Measurements from ENCODE around the gene DIP2B. TPM values are rescaled to one million over a fixed set of nuclear protein-coding genes. Genes with fewer than 3 reads are reported as not detected.

DIP2B gene
- total RNA-seq, 1 experiment from 2014 or later, result 20.0 TPM

DNA sequence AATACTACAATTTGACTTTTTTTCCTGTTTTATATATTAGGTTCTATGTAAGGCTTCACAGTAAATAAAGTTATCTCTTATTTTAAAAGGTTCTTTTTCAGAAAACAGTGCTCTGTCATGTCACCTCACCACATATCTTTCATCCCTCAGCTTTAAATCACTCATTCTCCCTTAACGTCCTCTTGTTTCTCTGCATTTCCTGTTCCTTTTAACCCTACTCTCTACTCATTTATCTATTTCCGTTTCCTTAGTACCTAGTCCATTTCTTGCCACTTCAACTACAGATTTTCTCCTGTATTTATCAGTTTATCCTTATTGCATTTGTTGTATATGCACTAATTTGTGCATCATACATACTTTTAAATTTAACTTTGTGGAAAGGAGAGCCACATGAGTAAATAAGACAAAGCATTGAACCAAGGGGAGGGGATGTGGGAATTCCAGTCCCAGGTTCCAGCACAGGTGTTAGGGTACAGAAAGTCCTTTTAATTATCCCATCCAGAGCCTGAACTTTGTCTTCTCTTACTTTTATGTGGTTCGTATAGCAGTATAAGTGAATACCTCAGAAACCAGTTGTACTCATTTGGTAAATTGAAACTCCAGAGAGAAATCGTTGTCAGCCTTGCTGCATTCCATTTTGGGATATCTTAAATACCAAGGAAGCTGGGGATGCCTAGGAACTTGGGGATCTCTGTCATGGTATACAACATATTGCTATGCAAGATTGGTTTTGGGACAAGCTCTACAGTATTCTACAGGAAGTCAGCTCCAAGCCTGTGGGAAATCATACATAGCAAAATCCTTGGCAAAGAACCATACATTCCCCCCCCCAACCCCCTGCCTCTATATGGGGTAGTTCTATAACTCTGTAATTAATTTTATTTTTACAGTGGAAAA is 120.5 kb downstream of the DIP2B start:
- no peaks in the 10 kb centered on the region for H3K27me3 Mint-ChIP-seq (ENCODE audit: low read depth)
- no peaks in the 10 kb centered on the region for H3K27me3 ChIP-seq (ENCODE audit: insufficient read depth, low read length)
- no peak overlapping the region for H2BK5ac ChIP-seq (ENCODE audit: insufficient read length, low read length)
- H3K27ac ChIP-seq (ENCODE audit: insufficient read length, low read depth, low read length), result peak overlapping the region; percentile 13
- TF ChIP-seq, protein P1, sequence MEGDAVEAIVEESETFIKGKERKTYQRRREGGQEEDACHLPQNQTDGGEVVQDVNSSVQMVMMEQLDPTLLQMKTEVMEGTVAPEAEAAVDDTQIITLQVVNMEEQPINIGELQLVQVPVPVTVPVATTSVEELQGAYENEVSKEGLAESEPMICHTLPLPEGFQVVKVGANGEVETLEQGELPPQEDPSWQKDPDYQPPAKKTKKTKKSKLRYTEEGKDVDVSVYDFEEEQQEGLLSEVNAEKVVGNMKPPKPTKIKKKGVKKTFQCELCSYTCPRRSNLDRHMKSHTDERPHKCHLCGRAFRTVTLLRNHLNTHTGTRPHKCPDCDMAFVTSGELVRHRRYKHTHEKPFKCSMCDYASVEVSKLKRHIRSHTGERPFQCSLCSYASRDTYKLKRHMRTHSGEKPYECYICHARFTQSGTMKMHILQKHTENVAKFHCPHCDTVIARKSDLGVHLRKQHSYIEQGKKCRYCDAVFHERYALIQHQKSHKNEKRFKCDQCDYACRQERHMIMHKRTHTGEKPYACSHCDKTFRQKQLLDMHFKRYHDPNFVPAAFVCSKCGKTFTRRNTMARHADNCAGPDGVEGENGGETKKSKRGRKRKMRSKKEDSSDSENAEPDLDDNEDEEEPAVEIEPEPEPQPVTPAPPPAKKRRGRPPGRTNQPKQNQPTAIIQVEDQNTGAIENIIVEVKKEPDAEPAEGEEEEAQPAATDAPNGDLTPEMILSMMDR (conservative IDR thresholded peaks at IDR 0.05), result no peak
- no peak overlapping the region for H3K23ac ChIP-seq (ENCODE audit: insufficient read length, low read depth, low read length)
- H3K79me1 ChIP-seq (ENCODE audit: insufficient read depth, low read depth, low read length, poor library complexity, severe bottlenecking), result no peaks in the 10 kb centered on the region
- no peak overlapping the region for H4K5ac ChIP-seq (ENCODE audit: insufficient read length, low read depth, low read length)
- H3K9me3 ChIP-seq (ENCODE audit: control insufficient read depth, low read depth, low read length), result no peaks in the 10 kb centered on the region
- no peak overlapping the region for H4K8ac ChIP-seq (replicated peaks; ENCODE audit: insufficient read length, low read depth, low read length)
- no peak overlapping the region for H3K14ac ChIP-seq (ENCODE audit: insufficient read depth, low read length)
- H2AFZ ChIP-seq (ENCODE audit: low read length), result no peak overlapping the region
- no peak overlapping the region for H3K4ac ChIP-seq (ENCODE audit: low read depth, low read length)
- H3K4me1 Mint-ChIP-seq, result peaks cover 37 to 38% of the 10 kb centered on the region in 2 experiments
- H3K4me2 ChIP-seq (ENCODE audit: insufficient read depth, insufficient read length, low read length), result no peak overlapping the region
- no peak overlapping the region for H2BK20ac ChIP-seq (ENCODE audit: low read depth, low read length, poor library complexity, severe bottlenecking)
- H3K27ac Mint-ChIP-seq, result peak overlapping the region; percentile 17 to 83 (median 71)
- H3K56ac ChIP-seq (ENCODE audit: insufficient read length, low read depth, low read length), result no peak overlapping the region
- no peaks in the 10 kb centered on the region for H3K79me2 ChIP-seq (ENCODE audit: insufficient read depth, low read length)
- no peak overlapping the region for H4K91ac ChIP-seq (ENCODE audit: insufficient read length, low read depth, low read length)
- no peak for DNase-seq
- H3K18ac ChIP-seq (ENCODE audit: insufficient read length, low read depth, low read length), result no peak overlapping the region
- no peak overlapping the region for H3T11ph ChIP-seq (ENCODE audit: low read length)
- H4K20me1 ChIP-seq (ENCODE audit: control insufficient read depth, insufficient read depth, insufficient read length), result no peaks in the 10 kb centered on the region
- H2BK12ac ChIP-seq (ENCODE audit: insufficient read length, low read depth, low read length), result no peak overlapping the region
- no peak overlapping the region for H2BK120ac ChIP-seq (ENCODE audit: low read depth, low read length, poor library complexity, severe bottlenecking)
- peaks cover 20% of the 10 kb centered on the region; the same call in 1 of the 2 replicates for H3K4me1 ChIP-seq (ENCODE audit: insufficient read depth, low read length)
- H3K4me3 Mint-ChIP-seq, result no peak overlapping the region
- H3K23me2 ChIP-seq (ENCODE audit: insufficient read length, low read depth, low read length, poor library complexity, severe bottlenecking), result no peaks in the 10 kb centered on the region
- 100% methylated on average over 1 of the region's 4 CpGs for WGBS (ENCODE audit: extremely low coverage, insufficient read length, low lambda C conversion rate)
- no peaks in the 10 kb centered on the region for H3K9me3 Mint-ChIP-seq
- peaks cover 3 to 12% (median 7%) of the 10 kb centered on the region in 3 experiments; a peak in 6 of 7 replicates for H3K36me3 Mint-ChIP-seq (ENCODE audit: insufficient read depth in 1 of 3, low read depth in 3 of 3)
- no peak overlapping the region for H2BK15ac ChIP-seq (ENCODE audit: low read depth, low read length)
- H2AK5ac ChIP-seq (ENCODE audit: insufficient read length, low read length), result no peak overlapping the region
- H3K9ac ChIP-seq (ENCODE audit: extremely low read depth, insufficient read length, low read length), result no peak overlapping the region

Data from H9 (cell line).